ENCODE measurements around the gene AGER. TPM values are rescaled to one million over a fixed set of nuclear protein-coding genes. Genes with fewer than 3 reads are reported as not detected.
A peak's percentile ranks its signal among the peaks of the same experiment; 100 is the strongest.

AGER gene
- total RNA-seq, 1 donor from 2014 or later, result 1.8 TPM

GRCh38 chr6:32167154-32167760 lies 16.8 kb downstream of the AGER start:
- Histone ChIP-seq H3K27me3 (ENCODE audit: low read depth) (no peaks in the 10 kb centered on the region), H3K4me1 (peaks cover 8% of the 10 kb centered on the region), H3K4me3 (no peak overlapping the region), H3K9me3 (replicated peaks) (no peaks in the 10 kb centered on the region), H3K36me3 (peaks cover 61% of the 10 kb centered on the region), H3K27ac (replicated peaks) (peak overlapping the region; percentile 15)
- DNase-seq, result no peak
- intact Hi-C loops (cut with micrococcal nuclease), result no loop called here
- TF ChIP-seq, protein P1, sequence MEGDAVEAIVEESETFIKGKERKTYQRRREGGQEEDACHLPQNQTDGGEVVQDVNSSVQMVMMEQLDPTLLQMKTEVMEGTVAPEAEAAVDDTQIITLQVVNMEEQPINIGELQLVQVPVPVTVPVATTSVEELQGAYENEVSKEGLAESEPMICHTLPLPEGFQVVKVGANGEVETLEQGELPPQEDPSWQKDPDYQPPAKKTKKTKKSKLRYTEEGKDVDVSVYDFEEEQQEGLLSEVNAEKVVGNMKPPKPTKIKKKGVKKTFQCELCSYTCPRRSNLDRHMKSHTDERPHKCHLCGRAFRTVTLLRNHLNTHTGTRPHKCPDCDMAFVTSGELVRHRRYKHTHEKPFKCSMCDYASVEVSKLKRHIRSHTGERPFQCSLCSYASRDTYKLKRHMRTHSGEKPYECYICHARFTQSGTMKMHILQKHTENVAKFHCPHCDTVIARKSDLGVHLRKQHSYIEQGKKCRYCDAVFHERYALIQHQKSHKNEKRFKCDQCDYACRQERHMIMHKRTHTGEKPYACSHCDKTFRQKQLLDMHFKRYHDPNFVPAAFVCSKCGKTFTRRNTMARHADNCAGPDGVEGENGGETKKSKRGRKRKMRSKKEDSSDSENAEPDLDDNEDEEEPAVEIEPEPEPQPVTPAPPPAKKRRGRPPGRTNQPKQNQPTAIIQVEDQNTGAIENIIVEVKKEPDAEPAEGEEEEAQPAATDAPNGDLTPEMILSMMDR (IDR thresholded peaks at IDR 0.05; ENCODE audit: borderline replicate concordance), result no peak

GRCh38 chr6:32166411-32167061 lies 17.5 kb downstream of the AGER start:
- Histone ChIP-seq H3K36me3 (peaks cover 66% of the 10 kb centered on the region), H3K4me3 (no peak overlapping the region), H3K9me3 (replicated peaks) (no peaks in the 10 kb centered on the region), H3K4me1 (peaks cover 8% of the 10 kb centered on the region), H3K27me3 (ENCODE audit: low read depth) (no peaks in the 10 kb centered on the region), H3K27ac (replicated peaks) (no peak overlapping the region)
- TF ChIP-seq, protein P1 (IDR thresholded peaks at IDR 0.05; ENCODE audit: borderline replicate concordance), result no peak
- intact Hi-C loops (cut with micrococcal nuclease), result no loop called here
- no peak for DNase-seq

GRCh38 chr6:32164295-32164694 lies 19.8 kb downstream of the AGER start, which contains the start of gene EGFL8:
EGFL8 (plus strand) TSS chr6:32164595; CDS start chr6:32166166, 1,571 bp downstream.
- H3K27ac ChIP-seq (replicated peaks), result peak within 1 kb of the TSS; percentile 61
- no peaks in the 10 kb centered on the region for H3K27me3 ChIP-seq (ENCODE audit: low read depth)
- intact Hi-C loops (cut with micrococcal nuclease), result no loop called here
- no peaks in the 10 kb centered on the region for H3K9me3 ChIP-seq (replicated peaks)
- peaks cover 63% of the 10 kb centered on the region for H3K36me3 ChIP-seq
- peaks cover 8% of the 10 kb centered on the region for H3K4me1 ChIP-seq
- H3K4me3 ChIP-seq, result no peak within 1 kb of the TSS
- TF ChIP-seq, protein P1 (IDR thresholded peaks at IDR 0.05; ENCODE audit: borderline replicate concordance), result no peak
- DNase-seq, result no peak

GRCh38 chr6:32163559-32164258 lies 20.3 kb downstream of the AGER start:
- intact Hi-C loops (cut with micrococcal nuclease), result no loop called here
- TF ChIP-seq, protein P1 (IDR thresholded peaks at IDR 0.05; ENCODE audit: borderline replicate concordance), result no peak
- Histone ChIP-seq H3K9me3 (replicated peaks) (no peaks in the 10 kb centered on the region), H3K4me3 (no peak overlapping the region), H3K36me3 (peaks cover 65% of the 10 kb centered on the region), H3K27me3 (ENCODE audit: low read depth) (no peaks in the 10 kb centered on the region), H3K27ac (replicated peaks) (peak overlapping the region; percentile 61), H3K4me1 (peaks cover 8% of the 10 kb centered on the region)
- no peak for DNase-seq

DNA sequence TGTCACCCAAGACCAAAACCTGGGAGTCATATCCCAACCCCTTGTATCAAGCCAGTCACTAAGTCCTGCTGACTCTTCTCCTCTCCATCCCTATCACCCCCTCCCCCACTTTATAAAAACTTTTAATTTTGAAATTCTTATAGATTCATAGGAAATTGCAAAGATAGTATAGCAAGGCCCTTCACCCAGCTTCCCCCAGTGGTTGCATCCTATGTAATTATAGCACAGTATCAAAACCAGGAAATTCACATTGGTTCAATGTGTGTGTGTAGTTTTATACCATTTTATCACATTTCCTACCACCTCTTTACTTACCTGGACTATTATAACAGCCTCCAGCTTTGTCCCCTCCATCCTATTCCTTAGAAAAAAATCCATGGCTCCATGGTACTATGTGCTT lies 26.0 kb downstream of the AGER start:
- H3K27me3 ChIP-seq (ENCODE audit: low read depth), result no peaks in the 10 kb centered on the region
- H3K36me3 ChIP-seq, result peaks cover 60% of the 10 kb centered on the region
- no peak overlapping the region for H3K27ac ChIP-seq (replicated peaks)
- H3K4me1 ChIP-seq, result peaks cover 33% of the 10 kb centered on the region
- DNase-seq, result no peak
- TF ChIP-seq, protein P1 (IDR thresholded peaks at IDR 0.05; ENCODE audit: borderline replicate concordance), result no peak
- intact Hi-C loops (cut with micrococcal nuclease), result no loop called here
- no peak overlapping the region for H3K4me3 ChIP-seq
- H3K9me3 ChIP-seq (replicated peaks), result no peaks in the 10 kb centered on the region

All from left ventricle myocardium inferior (tissue), 1 donor.